GM18861 (cell line): ENCODE data around the gene SLC27A4.

Source experiments
- ATAC-seq: cut with Tn5 transposase; IDR thresholded peaks from one replicate; pipeline ENCODE4 v1.9.1; 2021; ENCODE audit not compliant: unreplicated experiment

Gene SLC27A4

GRCh38 chr9:128339761-128340690, at the start of gene SLC27A4:
TSS of gene SLC27A4 (plus strand) at chr9:128340527. CDS start at chr9:128343133, 2,606 bp downstream.
- peak; percentile 56 for ATAC-seq

- ATAC-seq: no peak
These were observed 48.3 kb upstream of the SLC27A4 start for GRCh38 chr9:128292009-128292408.

GRCh38 chr9:128293091-128293490, 47.2 kb upstream of the SLC27A4 start:
- ATAC-seq: no peak

GRCh38 chr9:128294142-128294541, 46.2 kb upstream of the SLC27A4 start:
- no peak for ATAC-seq

GRCh38 chr9:128296340-128297220, 43.7 kb upstream of the SLC27A4 start:
- ATAC-seq: no peak

GRCh38 chr9:128297221-128297773, 43.0 kb upstream of the SLC27A4 start:
- no peak for ATAC-seq

- no peak for ATAC-seq
These were observed 41.5 kb upstream of the SLC27A4 start for GRCh38 chr9:128298535-128299482.

GRCh38 chr9:128304136-128304970, 36.0 kb upstream of the SLC27A4 start:
- no peak for ATAC-seq

GRCh38 chr9:128304971-128305288, 35.4 kb upstream of the SLC27A4 start:
- ATAC-seq: no peak

- no peak for ATAC-seq
These were observed 30.8 kb upstream of the SLC27A4 start for GRCh38 chr9:128309551-128309950.

- no peak for ATAC-seq
These were observed 29.9 kb upstream of the SLC27A4 start for GRCh38 chr9:128310461-128310860.

GRCh38 chr9:128314697-128315096, 25.6 kb upstream of the SLC27A4 start:
- no peak for ATAC-seq

GRCh38 chr9:128316421-128316820, 23.9 kb upstream of the SLC27A4 start:
- ATAC-seq: no peak

- no peak for ATAC-seq
These were observed 22.7 kb upstream of the SLC27A4 start for GRCh38 chr9:128317629-128318028.

- ATAC-seq: no peak
These were observed 19.0 kb upstream of the SLC27A4 start for GRCh38 chr9:128321343-128321742.

GRCh38 chr9:128321879-128322403, 18.4 kb upstream of the SLC27A4 start:
- ATAC-seq: peak; percentile 5

GRCh38 chr9:128322404-128323211, 17.7 kb upstream of the SLC27A4 start, which contains the start of the genes COQ4 and TRUB2:
TSS of gene COQ4 (plus strand) at chr9:128322839. CDS start at chr9:128322859, 20 bp downstream.
TSS of gene TRUB2 (minus strand) at chr9:128322447. CDS start at chr9:128322408, 39 bp downstream.
- peak; percentile 71 for ATAC-seq

GRCh38 chr9:128323212-128323730, 17.1 kb upstream of the SLC27A4 start:
- no peak for ATAC-seq
